ENCODE data around the gene IRS1.
A peak's percentile ranks its signal among the peaks of the same experiment; 100 is the strongest.
"Not testable (repeated sequence)": the region's sequence is repeated elsewhere in the genome, so short reads cannot be mapped to it uniquely, and the experiment has no call there.

IRS1 gene

GRCh38 chr2:226799211-226799975 lies at the start of gene IRS1:
IRS1 (minus strand) TSS chr2:226799820; CDS start chr2:226798738, 1,082 bp downstream.
- peak in 2 of 3 donors; percentile 38 to 43 for DNase-seq (ENCODE audit: low read depth in 3 of 3)

- no peak for DNase-seq (ENCODE audit: low read depth in 3 of 3)
Observed at GRCh38 chr2:226849349-226849748, 49.7 kb upstream of the IRS1 start.

- DNase-seq (ENCODE audit: low read depth in 3 of 3) = no peak
Observed at GRCh38 chr2:226847511-226847910, 47.9 kb upstream of the IRS1 start.

DNA sequence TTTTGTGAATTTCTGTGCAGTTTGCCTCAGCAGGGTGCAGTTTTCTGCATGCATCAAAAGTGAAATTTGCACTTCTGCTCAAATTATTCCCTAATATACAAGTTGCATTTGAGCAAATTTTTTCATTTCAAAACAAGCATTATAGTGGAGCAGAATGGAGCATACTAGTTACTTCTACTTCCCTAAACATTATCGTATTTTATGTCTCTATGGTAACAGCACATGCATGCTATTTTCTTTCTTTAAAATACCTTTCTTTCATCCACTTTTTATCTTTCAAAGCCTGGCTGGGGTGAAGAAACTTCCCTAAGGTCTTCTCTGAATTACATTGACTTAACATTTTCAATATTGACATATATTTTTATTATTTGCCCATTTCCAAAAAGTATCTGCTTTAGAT lies 47.5 kb upstream of the IRS1 start:
- no peak for DNase-seq (ENCODE audit: low read depth in 3 of 3)

- no peak for DNase-seq (ENCODE audit: low read depth in 3 of 3)
Observed at GRCh38 chr2:226845386-226846116, 45.9 kb upstream of the IRS1 start.

- DNase-seq (ENCODE audit: low read depth in 3 of 3) = not testable (repeated sequence)
Observed at GRCh38 chr2:226843001-226843400, 43.4 kb upstream of the IRS1 start.

- DNase-seq (ENCODE audit: low read depth in 3 of 3) = no peak
Observed at GRCh38 chr2:226839951-226840350, 40.3 kb upstream of the IRS1 start.

DNA sequence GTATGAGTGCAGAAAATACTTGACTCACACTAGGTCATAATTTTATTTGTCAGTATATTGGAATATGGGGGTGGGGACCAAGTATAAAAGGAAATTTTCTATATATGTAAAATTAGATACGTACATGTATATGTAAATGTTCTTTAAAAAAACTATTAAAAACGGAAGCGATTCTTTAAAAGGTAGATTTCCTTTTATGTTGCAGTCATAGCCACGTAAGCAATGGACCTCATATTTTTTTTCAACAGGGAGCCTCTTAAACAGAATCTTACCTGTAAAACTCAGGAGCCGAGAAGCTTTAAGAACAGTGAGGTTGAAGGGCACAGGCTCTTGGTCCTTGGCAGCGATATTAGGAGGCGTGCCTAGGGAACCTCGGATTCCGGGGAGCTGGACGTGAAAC lies 39.5 kb upstream of the IRS1 start:
- no peak for DNase-seq (ENCODE audit: low read depth in 3 of 3)

GRCh38 chr2:226838722-226839121 lies 39.1 kb upstream of the IRS1 start:
- no peak for DNase-seq (ENCODE audit: low read depth in 3 of 3)

DNA sequence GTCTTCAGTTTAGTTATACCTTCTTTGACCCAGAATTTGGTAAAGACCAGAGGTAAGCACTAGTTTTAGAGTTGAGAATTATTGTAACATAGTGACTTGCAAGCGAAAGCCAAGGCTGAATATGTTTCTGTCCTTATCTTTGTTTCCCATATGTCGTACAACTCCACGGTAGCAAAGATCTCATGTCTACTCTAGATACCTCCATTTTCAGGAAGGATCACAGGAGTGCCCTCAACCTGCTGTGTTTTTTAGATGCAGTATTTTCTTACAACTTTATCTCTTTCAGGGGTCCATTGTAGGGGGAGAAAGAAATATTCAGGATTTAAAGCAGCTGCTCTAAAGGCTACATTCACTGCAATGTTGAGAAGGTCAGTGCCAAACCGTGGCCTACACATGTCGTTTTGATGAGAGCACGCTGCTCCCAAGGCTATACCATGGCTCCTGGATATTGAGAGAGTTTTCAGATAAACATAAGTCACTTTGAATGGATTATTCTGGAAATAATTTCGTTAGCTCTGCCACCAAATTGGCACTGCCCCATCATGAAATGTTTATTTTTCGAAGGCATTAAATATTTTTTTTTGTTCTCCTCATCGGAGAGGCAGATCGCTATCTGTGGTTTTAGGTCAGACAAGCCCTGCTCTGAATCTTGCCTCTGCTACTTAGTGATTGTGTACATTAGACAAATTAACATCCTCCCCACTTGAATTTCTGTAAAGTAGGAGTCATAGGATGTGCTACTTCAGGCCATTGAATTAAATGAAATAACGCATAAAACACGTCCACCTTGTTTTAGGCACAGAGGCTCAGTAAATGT lies 38.4 kb upstream of the IRS1 start:
- DNase-seq (ENCODE audit: low read depth in 3 of 3) = no peak

- DNase-seq (ENCODE audit: low read depth in 3 of 3) = no peak
Observed at GRCh38 chr2:226837334-226837733, 37.7 kb upstream of the IRS1 start.

- DNase-seq (ENCODE audit: low read depth in 3 of 3) = no peak
Observed at GRCh38 chr2:226836548-226836885, 36.9 kb upstream of the IRS1 start.

- DNase-seq (ENCODE audit: low read depth in 3 of 3) = peak; percentile 87 to 93 (median 91)
Observed at GRCh38 chr2:226835796-226836547, 36.4 kb upstream of the IRS1 start, which contains the start of gene RHBDD1. RHBDD1 (plus strand) TSS chr2:226836054; CDS start chr2:226864694, 28,640 bp downstream.

GRCh38 chr2:226835420-226835795 lies 35.8 kb upstream of the IRS1 start:
- peak in 2 of 3 donors; percentile 9 to 20 for DNase-seq (ENCODE audit: low read depth in 3 of 3)

DNA sequence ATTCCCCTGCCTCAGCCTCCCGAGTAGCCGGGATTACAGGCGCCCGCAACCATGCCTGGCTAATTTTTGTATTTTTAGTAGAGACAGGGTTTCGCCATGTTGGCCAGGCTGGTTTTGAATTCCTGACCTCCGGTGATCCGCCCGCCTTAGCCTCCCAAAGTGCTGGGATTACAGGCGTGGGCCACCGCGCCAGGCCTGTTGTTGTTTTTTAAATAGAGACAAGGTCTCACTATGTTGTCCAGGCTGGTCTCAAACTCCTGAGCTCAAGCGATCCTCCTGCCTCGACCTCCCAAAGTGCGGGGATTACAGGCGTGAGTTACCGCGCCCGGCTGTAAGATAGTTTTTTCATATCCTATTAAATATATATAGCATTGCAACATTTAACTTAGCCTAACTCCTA lies 35.3 kb upstream of the IRS1 start:
- not testable (repeated sequence) for DNase-seq (ENCODE audit: low read depth in 3 of 3)

GRCh38 chr2:226832061-226832460 lies 32.4 kb upstream of the IRS1 start:
- DNase-seq (ENCODE audit: low read depth in 3 of 3) = no peak

- no peak for DNase-seq (ENCODE audit: low read depth in 3 of 3)
Observed at GRCh38 chr2:226831266-226831665, 31.6 kb upstream of the IRS1 start.

DNA sequence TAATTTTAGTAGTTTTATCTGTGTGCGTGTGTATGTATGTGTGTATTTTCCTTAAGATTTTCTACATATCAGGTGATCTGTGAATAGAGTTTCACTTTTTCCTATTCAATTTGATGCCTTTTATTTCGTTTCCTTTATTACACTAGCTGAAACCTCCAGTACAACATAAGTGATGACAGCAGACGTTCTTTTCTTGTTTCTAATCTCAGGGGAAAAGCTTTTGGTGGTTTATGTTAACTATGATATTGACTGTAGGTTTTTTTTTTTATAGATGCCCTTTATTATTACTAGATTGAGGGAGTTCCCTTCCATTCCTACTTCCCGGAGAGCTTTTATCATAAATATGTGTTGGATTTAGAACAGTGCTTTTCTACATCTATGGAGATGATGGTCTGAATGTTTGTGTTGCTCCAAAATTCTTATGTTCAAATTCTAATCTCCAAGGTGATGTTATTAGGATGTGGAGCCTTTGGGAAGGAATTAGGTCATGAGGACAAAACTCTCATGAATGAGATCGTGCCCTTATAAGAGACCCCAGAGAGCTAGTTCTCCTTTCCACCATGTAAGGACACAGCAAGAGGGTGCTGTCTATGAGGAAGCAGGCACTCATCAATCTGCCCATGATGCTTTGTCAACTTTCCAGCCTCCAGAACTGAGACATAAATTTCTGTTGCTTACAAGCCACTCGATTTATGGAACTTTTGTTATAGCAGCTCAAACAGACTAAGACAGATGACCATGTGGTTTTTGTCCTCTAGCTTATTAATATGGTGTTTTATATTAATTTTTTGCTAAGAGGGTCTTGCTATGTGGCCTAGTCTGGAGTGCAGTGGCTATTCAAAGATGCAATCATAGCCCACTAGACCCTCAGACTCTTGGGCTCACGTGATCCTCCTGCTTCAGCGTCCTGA lies 30.4 kb upstream of the IRS1 start:
- no peak for DNase-seq (ENCODE audit: low read depth in 3 of 3)

GRCh38 chr2:226828191-226828590 lies 28.6 kb upstream of the IRS1 start:
- no peak for DNase-seq (ENCODE audit: low read depth in 3 of 3)

DNA sequence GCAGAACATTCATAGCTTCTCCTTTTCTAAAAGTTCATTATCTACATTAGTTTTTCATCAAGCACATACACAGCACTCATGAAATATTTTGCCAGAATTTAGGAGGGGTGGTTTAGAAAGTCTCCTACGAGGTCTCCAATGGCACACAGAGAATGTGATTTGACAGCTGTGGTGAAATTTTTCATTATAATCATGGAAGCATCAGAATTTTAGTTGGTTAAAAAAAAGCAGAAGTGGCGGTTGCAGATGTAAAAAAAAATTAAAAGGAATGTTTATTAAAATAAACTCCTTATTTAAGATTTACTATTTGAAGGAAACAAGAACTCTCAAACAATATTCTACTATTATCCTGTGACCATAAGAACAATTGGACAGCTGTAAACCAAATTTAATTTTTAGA lies 25.4 kb upstream of the IRS1 start:
- DNase-seq (ENCODE audit: low read depth in 3 of 3) = no peak

GRCh38 chr2:226818930-226819329 lies 19.3 kb upstream of the IRS1 start:
- DNase-seq (ENCODE audit: low read depth in 3 of 3) = no peak
